ENCODE data around the gene HOXB6.
A peak's percentile ranks its signal among the peaks of the same experiment; 100 is the strongest.

The HOXB6 gene

DNA sequence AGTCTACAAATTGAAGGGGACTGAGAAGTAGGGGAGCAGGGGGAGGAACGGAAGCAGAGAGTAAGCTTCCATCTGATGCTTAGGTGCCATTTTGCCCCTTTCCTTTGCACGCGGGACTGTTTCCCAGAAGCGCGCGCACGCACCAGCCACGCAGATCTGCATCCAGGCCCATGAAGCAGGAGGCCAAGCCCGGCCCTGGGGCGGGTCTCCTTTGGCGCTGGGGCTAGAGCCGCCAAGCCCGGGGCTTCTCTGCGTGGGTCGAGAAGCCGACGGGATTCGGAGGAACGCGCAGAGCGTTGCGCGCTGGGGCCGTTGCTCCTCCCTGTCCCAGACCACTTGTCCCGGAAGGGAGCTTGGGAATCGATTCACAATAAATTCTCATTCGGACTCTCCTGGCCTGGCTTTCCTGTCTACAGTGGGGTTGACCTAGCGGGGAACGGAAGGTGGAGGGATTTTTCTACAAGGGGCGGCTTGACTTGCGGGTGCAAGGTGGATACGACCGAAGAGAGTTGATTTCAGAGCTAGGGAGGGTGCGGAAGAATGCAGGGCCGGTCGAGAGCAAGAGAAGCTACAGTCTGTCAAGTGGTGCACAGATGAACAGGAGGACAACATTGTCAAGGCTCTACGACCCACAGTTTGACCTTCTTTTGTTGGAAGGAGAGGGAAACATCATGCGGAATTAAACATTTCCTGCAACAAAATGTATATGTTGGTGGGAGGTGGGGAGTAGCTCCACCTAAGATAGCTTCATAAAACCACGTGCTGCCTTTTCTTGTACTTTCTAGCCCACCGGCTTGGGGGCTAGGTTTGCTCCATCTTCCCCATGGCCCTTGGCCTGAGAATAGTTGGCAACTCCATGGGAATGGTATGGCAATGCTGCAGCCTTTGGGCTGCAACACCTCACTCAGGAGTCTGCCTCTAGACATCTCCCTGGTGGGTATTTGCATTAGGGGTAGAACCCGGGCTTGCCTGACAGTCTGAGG, 16.9 kb upstream of the HOXB6 start:
- peak; percentile 73 for DNase-seq

GRCh38 chr17:48620461-48621139, 15.8 kb upstream of the HOXB6 start:
- no peak for DNase-seq

GRCh38 chr17:48619826-48620449, 15.2 kb upstream of the HOXB6 start:
- DNase-seq = peak; percentile 75

GRCh38 chr17:48618256-48618896, 13.6 kb upstream of the HOXB6 start:
- peak; percentile 97 for DNase-seq

GRCh38 chr17:48617471-48618255, 12.9 kb upstream of the HOXB6 start:
- peak; percentile 72 for DNase-seq

DNA sequence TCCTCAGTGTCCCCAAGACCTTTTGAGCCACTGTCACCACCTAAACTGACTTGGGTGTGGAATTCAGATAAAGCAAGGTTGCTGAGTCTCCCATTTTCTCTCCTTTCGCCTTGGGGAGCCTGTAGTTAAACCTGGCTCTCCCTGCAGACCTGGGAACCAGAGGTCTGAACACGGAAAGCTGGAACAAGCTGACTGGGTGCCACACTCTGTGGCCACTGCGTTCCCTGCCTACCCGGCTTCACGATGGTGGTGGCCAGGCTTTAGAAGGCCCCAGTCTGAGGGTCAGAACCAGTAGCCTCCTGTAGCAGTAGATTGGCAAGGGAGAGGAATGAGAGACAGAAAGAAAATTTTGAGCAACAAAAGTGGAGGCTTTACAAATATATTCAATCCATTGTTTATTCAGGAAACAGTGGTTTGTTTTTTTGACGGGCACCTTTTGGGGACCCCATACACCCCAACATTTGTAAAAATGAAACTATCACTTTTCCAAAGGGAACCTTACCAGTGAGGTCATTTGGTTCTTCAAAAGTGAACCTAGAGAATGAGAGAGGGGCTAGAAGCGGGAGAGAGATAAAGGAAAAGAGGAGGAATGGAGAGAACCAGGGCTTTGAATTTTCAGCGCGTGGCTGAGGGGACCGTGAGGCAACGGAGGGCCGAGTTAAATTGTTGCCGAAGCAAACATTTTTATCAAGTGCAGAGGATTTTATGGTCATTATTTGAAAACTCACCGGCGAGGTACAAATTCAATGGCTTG, 12.1 kb upstream of the HOXB6 start:
- DNase-seq = no peak

DNA sequence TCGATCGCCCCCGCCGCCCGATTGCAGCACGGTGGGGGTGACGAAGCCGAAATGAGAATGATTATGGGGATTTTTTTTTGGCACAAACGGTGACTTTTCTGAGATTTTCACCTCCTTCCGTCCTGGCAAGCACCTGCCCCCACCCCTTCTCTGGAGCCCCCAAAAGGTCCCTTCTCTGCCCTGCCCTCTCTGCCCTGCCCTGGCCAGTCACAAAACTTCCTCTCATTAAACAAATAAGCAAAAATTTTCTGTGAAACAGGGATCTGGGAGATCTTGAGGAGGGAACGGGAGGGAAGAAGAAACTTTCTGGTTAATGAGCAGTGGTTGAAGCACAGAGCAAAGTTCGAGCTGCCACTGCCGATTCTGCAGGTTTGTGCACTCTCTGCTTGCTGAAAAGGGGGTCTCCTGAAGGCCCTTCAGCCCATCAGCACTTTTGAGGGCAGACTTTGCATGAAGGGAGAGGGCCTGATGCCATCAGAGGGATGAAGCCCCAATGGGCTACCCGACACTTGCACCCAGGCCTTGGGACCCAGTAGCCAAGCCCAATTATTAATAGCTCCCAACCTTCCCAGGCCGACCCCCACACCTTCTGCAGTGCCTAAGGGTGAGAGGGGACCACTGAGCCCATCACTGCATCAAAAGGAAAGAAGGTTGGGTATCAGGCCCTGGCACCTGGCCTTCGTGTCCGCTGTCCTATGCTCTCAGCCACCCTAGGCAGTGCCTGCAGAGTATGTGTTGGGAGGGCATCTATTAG, 11.4 kb upstream of the HOXB6 start:
- DNase-seq = no peak

DNA sequence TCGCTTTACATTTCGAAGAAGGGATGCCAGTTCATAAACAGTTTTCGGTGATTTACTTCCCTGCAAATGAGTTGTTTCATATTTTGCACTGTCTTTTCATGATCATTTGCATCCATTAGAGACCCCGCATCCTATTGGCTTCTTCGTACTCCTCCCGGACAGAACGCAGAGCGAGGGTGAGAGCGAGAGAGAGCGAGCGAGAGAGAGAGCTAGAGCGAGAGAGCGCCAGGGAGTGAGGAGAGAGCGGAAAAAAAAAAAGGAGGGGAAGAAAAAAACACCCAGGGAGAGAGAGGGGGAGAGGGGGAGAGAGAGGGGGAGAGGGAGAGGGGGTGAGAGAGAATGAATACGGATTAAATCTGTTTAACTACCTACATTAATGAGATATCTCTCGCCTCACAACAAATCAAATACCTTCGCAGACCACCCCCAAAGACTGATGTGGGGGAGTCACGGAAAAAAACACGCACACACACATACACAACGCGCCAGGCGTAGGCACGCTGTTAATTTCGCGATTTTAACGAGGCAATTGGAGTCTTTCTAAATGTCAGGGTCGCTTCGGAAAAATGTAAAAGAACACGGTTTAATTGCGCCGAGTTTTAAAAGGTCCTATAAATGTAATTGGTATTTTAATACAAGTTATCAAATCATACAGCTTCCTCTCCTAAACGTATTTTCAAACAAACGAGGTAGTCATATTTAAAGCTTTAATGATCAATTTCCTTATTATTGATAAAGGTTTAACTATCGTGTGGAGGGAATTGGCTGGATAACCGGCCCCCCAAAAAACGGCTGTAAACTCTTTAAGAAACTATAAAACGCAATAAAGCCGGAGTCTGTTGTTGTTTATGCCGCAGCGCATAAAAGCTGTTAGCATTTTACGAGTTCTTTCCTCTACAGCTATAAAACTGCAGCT, 10.5 kb upstream of the HOXB6 start, which contains the start of gene HOXB8:
TSS of gene HOXB8 (minus strand) at position 246 of the 916 bp plus-strand sequence. CDS start 588 bp downstream, outside the sequence.
- peak; percentile 80 for DNase-seq

- peak; percentile 87 for DNase-seq
Observed at GRCh38 chr17:48613862-48614694, 9.3 kb upstream of the HOXB6 start.

DNA sequence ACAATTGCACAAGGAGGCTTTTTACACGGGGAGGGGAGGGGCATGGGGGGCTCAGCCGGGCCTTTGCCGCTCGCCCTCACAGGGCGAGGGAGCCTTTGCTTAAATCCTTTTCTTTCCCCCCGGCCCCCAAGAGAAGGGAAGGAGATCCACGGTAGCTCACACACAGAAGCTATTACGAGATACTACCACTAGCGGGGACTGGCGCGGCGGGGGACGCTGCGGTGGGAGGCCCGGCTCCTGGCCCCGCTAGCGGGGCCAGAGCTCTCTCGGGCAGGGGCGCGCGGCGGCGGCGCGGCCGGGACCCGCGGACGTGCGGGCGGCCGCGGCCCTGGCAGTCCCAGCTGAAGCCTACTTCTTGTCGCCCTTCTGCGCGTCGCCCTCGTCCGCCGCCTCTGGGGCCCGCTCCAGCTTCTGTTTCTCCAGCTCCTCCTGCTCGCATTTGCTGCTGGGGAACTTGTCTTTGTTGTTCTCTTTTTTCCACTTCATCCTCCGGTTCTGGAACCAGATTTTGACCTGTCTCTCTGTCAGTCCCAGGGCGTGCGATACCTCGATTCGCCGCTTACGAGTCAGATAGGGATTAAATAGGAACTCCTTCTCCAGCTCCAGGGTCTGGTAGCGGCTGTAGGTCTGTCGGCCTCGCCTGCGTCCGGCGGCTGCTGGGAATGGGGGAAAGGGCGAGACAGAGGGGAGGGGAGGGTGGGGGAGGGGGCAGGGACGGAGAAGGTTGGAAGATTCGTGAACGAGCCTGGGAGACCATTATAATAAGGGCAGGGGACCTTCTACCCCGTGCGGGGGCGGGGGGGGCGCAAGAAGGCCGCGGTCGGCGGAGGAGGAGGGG, 8.3 kb upstream of the HOXB6 start:
- DNase-seq = peak; percentile 85

GRCh38 chr17:48612456-48612853, 7.7 kb upstream of the HOXB6 start:
- DNase-seq = no peak

DNA sequence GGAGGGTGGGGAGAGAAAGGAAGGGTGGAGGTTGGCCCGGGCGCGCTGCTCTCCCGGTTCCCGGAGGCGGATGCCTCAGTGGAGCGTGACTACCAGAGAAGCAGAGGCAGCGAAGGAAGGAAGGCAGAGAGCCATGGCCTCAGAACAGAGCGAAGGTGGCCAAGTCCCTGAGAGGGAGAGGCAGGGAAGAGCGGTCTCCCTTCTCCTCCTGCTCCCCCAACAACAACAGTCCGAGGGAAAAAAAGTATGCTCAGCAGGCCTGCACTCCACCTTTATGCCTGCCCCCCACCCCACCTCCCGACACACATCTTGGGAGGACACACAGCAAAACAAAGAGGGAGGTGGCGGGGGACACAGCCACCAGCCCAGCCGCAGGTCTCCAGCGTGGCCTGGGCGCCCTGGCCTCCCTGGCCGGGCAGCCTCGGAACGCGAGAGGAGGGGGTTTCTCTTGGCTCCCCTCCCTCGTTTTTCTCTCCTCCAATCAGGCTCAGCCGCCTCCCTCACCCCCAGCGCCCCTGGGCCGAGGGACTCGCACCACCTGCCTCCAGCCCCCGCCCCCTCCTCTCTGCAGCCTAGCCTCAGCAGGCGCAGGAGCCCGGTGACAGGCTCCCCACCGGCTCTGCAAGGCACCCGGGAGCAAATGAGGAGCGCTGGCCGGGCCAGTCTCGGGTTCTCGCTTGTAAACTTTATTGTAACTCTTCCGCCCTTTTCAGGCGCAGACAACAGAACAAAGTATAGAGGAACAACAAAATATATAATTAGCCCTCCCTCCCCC, 7.1 kb upstream of the HOXB6 start:
- DNase-seq = peak; percentile 96

DNA sequence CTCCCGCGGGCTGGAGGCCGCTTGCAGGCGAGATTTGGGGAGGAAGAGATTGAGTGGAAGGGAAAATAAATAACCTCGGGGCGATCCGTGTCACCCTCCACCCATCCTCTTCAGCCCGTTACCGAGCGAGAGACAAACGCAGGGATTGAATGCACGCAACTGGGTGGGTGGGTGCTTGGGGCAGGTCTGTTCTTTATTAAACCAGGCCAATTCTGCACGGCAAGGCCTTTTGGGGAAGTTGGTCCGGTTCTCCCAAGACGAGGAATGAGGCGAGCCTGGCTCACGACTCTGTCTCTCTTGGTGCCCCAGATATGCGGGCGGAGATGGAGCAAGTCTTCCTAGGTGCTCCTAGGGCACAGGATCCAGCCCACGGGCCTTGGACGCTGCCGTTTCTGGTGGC, 6.4 kb upstream of the HOXB6 start:
- peak; percentile 71 for DNase-seq

- peak; percentile 83 for DNase-seq
Observed at GRCh38 chr17:48610282-48611211, 5.8 kb upstream of the HOXB6 start, which contains the start of gene HOXB7. Gene HOXB7 (minus strand): TSS chr17:48611017. CDS start chr17:48610918, 99 bp downstream.

DNA sequence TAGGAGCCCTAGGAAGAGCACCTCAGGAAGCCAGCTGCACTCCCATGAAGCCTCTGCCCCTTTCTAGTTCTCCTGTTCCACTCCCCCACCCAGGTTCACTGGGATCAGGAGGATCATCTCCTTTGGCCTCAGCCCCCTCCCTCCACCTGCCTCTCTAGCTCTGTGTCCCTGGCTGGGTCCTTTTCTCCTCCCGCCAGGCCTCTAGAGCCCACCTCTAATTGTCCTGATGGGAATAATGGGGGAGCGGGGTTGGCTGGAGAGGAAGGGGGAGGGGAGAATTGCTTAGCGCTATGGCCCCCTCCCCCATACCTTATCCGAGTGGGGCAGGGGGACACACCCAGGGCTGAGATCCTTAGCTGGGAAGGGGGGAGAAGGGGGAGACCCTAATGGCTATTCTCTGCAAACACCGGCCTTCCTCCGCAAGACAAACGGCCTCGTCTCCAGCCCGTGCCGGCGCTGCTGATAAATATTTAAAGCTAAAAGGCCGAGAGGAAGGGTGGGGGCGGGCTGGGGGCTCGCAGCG, 5.0 kb upstream of the HOXB6 start:
- DNase-seq = no peak

Measured in islet precursor cell (in vitro differentiated cells).